GDM1 (cell line): Measurements from ENCODE around the gene NDUFS1.
"Not testable (repeated sequence)": the region's sequence is repeated elsewhere in the genome, so short reads cannot be mapped to it uniquely, and the experiment has no call there.

Experiments
- DNase-seq: peaks from one replicate; lab custom pipeline; 2025; lab: John Stamatoyannopoulos, UW

The NDUFS1 gene

GRCh38 chr2:206098471-206098870 lies 60.8 kb downstream of the NDUFS1 start:
- no peak for DNase-seq

GRCh38 chr2:206096876-206097275 lies 62.4 kb downstream of the NDUFS1 start:
- DNase-seq = no peak

- peak; percentile 45 for DNase-seq
These were observed 63.5 kb downstream of the NDUFS1 start for GRCh38 chr2:206095536-206096332.

- DNase-seq = no peak
These were observed 66.9 kb downstream of the NDUFS1 start for GRCh38 chr2:206092297-206092696.

GRCh38 chr2:206088248-206088647 lies 71.0 kb downstream of the NDUFS1 start:
- DNase-seq = no peak

GRCh38 chr2:206086716-206087350 lies 72.4 kb downstream of the NDUFS1 start:
- no peak for DNase-seq

- DNase-seq = peak; percentile 80
These were observed 73.3 kb downstream of the NDUFS1 start, which contains the start of gene INO80D for GRCh38 chr2:206085742-206086445. TSS of gene INO80D (minus strand) at chr2:206086174. CDS start at chr2:206063016, 23,158 bp downstream.

- DNase-seq = peak; percentile 22
These were observed 74.1 kb downstream of the NDUFS1 start for GRCh38 chr2:206084870-206085741.

GRCh38 chr2:206084439-206084869 lies 74.8 kb downstream of the NDUFS1 start:
- peak; percentile 15 for DNase-seq

- DNase-seq = no peak
These were observed 75.4 kb downstream of the NDUFS1 start for GRCh38 chr2:206083602-206084438.

- DNase-seq = no peak
These were observed 76.9 kb downstream of the NDUFS1 start for GRCh38 chr2:206082298-206082843.

GRCh38 chr2:206080927-206081326 lies 78.3 kb downstream of the NDUFS1 start:
- no peak for DNase-seq

- no peak for DNase-seq
These were observed 79.4 kb downstream of the NDUFS1 start for GRCh38 chr2:206079699-206080465.

- not testable (repeated sequence) for DNase-seq
These were observed 81.4 kb downstream of the NDUFS1 start for GRCh38 chr2:206077879-206078278.

- DNase-seq = no peak
These were observed 84.1 kb downstream of the NDUFS1 start for GRCh38 chr2:206075113-206075512.

- no peak for DNase-seq
These were observed 87.4 kb downstream of the NDUFS1 start for GRCh38 chr2:206071807-206072206.

- no peak for DNase-seq
These were observed 89.8 kb downstream of the NDUFS1 start for GRCh38 chr2:206069417-206069816.

GRCh38 chr2:206068207-206068606 lies 91.0 kb downstream of the NDUFS1 start:
- no peak for DNase-seq
